CD8-positive, alpha-beta memory T cell (primary cell): ENCODE data around the gene FBRSL1. TPM values are rescaled to one million over a fixed set of nuclear protein-coding genes. Genes with fewer than 3 reads are reported as not detected.
A peak's percentile ranks its signal among the peaks of the same experiment; 100 is the strongest.

Source experiments
- CTCF ChIA-PET: fragments of 350-600 bp; sonication (Branson Sonifier 250); formaldehyde crosslinking; loops from one replicate; lab custom pipeline; 2021; ENCODE audit warnings: antibody characterized with exemption; lab: Charles Lee
- POLR2A ChIA-PET: fragments of 350-600 bp; sonication (Branson Sonifier 250); formaldehyde crosslinking; loops from one replicate; lab custom pipeline; 2021; ENCODE audit warnings: antibody characterized with exemption; lab: Charles Lee
- DNase-seq, 5 donors: peaks; one replicate each; pipeline versions ENCODE4 v3.0.0 to v3.0.0-alpha.2; 2020 to 2022; ENCODE audit warnings: mixed read lengths in 1 of 5
- H3K27ac ChIP-seq: one replicate; pipeline ENCODE4 v1.7.0; 2013; ENCODE audit warnings: low read depth, mild to moderate bottlenecking, low read length, moderate library complexity
- H3K27me3 ChIP-seq: 2 replicates; pipeline ENCODE4 v1.7.0; 2013; ENCODE audit warnings: low read length, mild to moderate bottlenecking; ENCODE audit not compliant: insufficient read depth, poor library complexity, severe bottlenecking
- H3K36me3 ChIP-seq: 2 replicates; pipeline ENCODE4 v1.7.0; 2013; ENCODE audit warnings: mild to moderate bottlenecking, low read length, moderate library complexity; ENCODE audit not compliant: insufficient read depth
- H3K4me1 ChIP-seq: 2 replicates; pipeline ENCODE4 v1.7.0; 2013; ENCODE audit warnings: mild to moderate bottlenecking, low read length, moderate library complexity; ENCODE audit not compliant: insufficient read depth
- H3K4me3 ChIP-seq: 2 replicates; pipeline ENCODE4 v1.7.0; 2013; ENCODE audit warnings: mild to moderate bottlenecking, low read length
- H3K9me3 ChIP-seq: 2 replicates; pipeline ENCODE4 v1.7.0; 2013; ENCODE audit warnings: mild to moderate bottlenecking, low read length
- H3K27ac Mint-ChIP-seq, 8 donors: one replicate each; pipeline ENCODE4 v1.8.0; 2020 to 2021; ENCODE audit warnings: mixed read lengths in 8 of 8, mild to moderate bottlenecking in 6 of 8, inconsistent platforms in 3 of 8, moderate library complexity in 3 of 8
- H3K27me3 Mint-ChIP-seq, 2 donors: one replicate each; pipeline ENCODE4 v1.8.0; 2020 to 2021; ENCODE audit warnings: mixed read lengths in 2 of 2, mild to moderate bottlenecking in 1 of 2, moderate library complexity in 1 of 2
- H3K36me3 Mint-ChIP-seq, 3 donors: one replicate each; pipeline ENCODE4 v1.8.0; 2020 to 2021; ENCODE audit warnings: mixed read lengths in 3 of 3, inconsistent platforms in 1 of 3, mild to moderate bottlenecking in 1 of 3
- H3K4me1 Mint-ChIP-seq, 3 donors: one replicate each; pipeline ENCODE4 v1.8.0; 2020 to 2021; ENCODE audit warnings: mixed read lengths in 3 of 3, inconsistent platforms in 1 of 3, mild to moderate bottlenecking in 1 of 3
- H3K4me3 Mint-ChIP-seq, 7 donors: one replicate each; pipeline ENCODE4 v1.8.0; 2020 to 2021; ENCODE audit warnings: mixed read lengths in 7 of 7, mild to moderate bottlenecking in 6 of 7, moderate library complexity in 4 of 7, inconsistent platforms in 2 of 7
- H3K9me3 Mint-ChIP-seq, 5 donors: one replicate each; pipeline ENCODE4 v1.8.0; 2020 to 2022; ENCODE audit warnings: mixed read lengths in 5 of 5, mild to moderate bottlenecking in 3 of 5, moderate library complexity in 2 of 5, inconsistent platforms in 1 of 5
- polyA plus RNA-seq: library from polyadenylated mRNA; unstranded; fragments of 300-500 nt; fragmentation: Illumina TruSeq; gene quantifications from one replicate; pipeline ENCODE4 v1.2.3, GENCODE V29; 2021
- total RNA-seq, 2 experiments: library from RNA; stranded (reverse); gene quantifications; one replicate each; pipeline ENCODE4 v1.2.3, GENCODE V29; 2021

The FBRSL1 gene
- total and polyA plus RNA-seq, 3 experiments from 2014 or later: 1.4 to 62.1 (median 58.1) TPM

DNA sequence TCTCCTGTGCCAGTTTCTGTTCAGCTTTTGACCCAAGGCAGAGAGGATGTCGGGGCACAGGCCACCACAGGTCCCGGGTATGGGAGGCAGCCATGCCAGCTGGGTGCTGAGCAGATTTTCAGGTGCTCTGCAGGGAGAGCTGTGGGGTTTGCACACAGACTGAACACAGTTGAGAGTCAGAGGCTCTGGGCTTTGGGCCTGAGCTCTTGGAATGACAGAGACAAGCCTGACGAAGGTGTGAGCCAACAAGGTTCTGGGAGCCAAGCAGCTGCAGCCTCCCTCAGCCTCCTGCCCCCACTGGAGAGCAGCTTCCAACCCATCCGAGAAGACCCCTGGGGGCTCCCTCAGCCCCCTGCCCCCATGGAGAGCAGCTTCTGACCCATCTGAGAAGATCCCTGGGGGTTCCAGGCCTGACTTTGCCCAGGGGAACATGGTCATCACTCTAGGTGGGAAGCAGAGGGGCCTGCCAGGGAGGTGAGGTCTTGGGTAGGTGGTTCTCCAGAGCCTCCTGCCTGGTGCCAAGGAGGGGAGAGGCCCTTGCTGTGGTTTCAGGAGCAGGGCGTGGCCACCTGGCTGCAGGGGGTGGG is 13.8 kb downstream of the FBRSL1 start:
- no peaks in the 10 kb centered on the region for H3K9me3 ChIP-seq
- DNase-seq: no peak
- Mint-ChIP-seq H3K9me3 (no peaks in the 10 kb centered on the region), H3K36me3 (peaks cover 0 to 9% (median 0%) of the 10 kb centered on the region in 3 donors), H3K27ac (peak overlapping the region in 2 of 8 donors; percentile 30 to 72), H3K4me3 (no peak overlapping the region), H3K27me3 (peaks cover 0 to 1% of the 10 kb centered on the region in 2 donors), H3K4me1 (peaks cover 46 to 83% (median 46%) of the 10 kb centered on the region in 3 donors)
- H3K36me3 ChIP-seq: no peaks in the 10 kb centered on the region
- no peaks in the 10 kb centered on the region for H3K27me3 ChIP-seq
- no peak overlapping the region for H3K4me3 ChIP-seq
- ChIA-PET POLR2A (interaction anchor here (0.6 kb wide), 1 partner anchor 12 kb away, joined by 3 read pairs; no protein-coding TSS in a partner anchor), CTCF (interaction anchor here (1.0 to 1.4 kb wide), 2 partner anchors 16 to 89 kb away, joined by 3 to 5 read pairs; no protein-coding TSS in a partner anchor)
- no peak overlapping the region for H3K27ac ChIP-seq
- peaks cover 59% of the 10 kb centered on the region for H3K4me1 ChIP-seq

DNA sequence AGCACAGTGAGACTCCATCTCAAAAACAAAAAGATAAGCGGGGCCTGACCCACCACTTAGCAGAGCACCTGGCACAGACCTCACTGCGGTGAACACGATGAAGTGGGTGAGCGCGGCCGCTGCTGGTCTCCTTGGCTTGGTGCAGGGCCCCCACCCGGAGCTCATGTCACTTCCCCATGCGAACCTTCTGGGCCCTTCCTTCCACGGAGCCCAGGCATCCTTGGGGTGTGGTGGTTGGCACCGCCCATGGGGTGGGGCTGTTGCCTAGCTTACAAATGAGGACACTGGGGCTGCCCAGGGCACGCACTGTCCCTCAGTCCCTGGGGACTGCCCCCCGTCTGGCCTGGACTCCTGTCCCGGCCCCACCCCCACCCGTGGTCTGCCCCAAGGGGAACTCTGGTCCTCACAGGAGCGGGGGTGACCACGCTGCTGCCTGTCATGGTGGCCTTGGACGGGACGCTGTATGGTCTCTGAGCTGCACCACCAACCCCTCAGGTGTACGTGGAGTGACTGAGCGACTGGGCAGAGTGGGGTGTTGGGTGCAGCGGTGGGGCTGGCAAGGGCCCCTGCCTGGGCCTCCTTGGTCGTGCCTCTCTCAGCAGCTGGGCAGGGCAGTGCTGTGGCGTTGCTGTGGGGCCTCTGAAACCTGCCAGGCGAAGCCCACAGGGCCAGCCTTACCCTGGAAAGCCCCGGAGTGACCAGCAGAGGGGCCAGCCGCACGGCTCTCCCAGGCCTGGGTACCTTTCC is 15.3 kb downstream of the FBRSL1 start:
- Mint-ChIP-seq H3K9me3 (no peaks in the 10 kb centered on the region), H3K4me3 (peak overlapping the region in 2 of 7 donors; percentile 44), H3K4me1 (peaks cover 40 to 68% (median 41%) of the 10 kb centered on the region in 3 donors), H3K36me3 (peaks cover 0 to 11% (median 0%) of the 10 kb centered on the region in 3 donors), H3K27ac (peak overlapping the region in 4 of 8 donors; percentile 54 to 86 (median 66)), H3K27me3 (peaks cover 0 to 1% of the 10 kb centered on the region in 2 donors)
- H3K4me3 ChIP-seq: no peak overlapping the region
- H3K4me1 ChIP-seq: peaks cover 53% of the 10 kb centered on the region
- H3K36me3 ChIP-seq: no peaks in the 10 kb centered on the region
- H3K27ac ChIP-seq: no peak overlapping the region
- CTCF ChIA-PET: interaction anchor here (0.9 kb wide), 1 partner anchor 18 kb away, joined by 3 read pairs; no protein-coding TSS in a partner anchor
- POLR2A ChIA-PET: no interaction called here
- no peaks in the 10 kb centered on the region for H3K27me3 ChIP-seq
- H3K9me3 ChIP-seq: no peaks in the 10 kb centered on the region
- DNase-seq: no peak

DNA sequence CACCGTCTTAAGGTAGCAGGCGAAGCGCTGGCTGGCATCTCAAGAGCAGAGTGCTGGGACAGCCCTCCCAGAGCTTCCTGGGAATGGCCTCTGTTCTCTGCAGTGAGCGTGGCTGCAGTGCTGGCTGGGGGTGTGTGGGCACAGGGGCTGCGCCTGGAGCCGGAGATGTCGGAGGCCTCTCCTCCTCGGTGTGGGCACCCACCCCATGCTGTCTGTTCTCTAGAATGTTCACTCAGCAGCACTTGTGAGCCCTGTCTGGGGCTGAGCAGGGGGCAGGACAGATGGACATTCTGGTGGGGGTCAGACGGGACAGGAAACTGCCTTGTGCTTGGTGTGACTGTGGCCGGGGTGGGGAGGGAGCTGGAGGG is 15.9 kb downstream of the FBRSL1 start:
- H3K27ac ChIP-seq: no peak overlapping the region
- ChIA-PET POLR2A (no interaction called here), CTCF (no interaction called here)
- H3K9me3 ChIP-seq: no peaks in the 10 kb centered on the region
- no peak overlapping the region for H3K4me3 ChIP-seq
- Mint-ChIP-seq H3K27ac (peak overlapping the region in 6 of 8 donors; percentile 29 to 88 (median 80)), H3K36me3 (peaks cover 0 to 13% (median 0%) of the 10 kb centered on the region in 3 donors), H3K9me3 (no peaks in the 10 kb centered on the region), H3K4me3 (peak overlapping the region in 1 of 7 donors; percentile 8), H3K27me3 (peaks cover 0 to 1% of the 10 kb centered on the region in 2 donors), H3K4me1 (peaks cover 36 to 67% (median 36%) of the 10 kb centered on the region in 3 donors)
- DNase-seq: no peak
- peaks cover 51% of the 10 kb centered on the region for H3K4me1 ChIP-seq
- no peaks in the 10 kb centered on the region for H3K27me3 ChIP-seq
- H3K36me3 ChIP-seq: no peaks in the 10 kb centered on the region

DNA sequence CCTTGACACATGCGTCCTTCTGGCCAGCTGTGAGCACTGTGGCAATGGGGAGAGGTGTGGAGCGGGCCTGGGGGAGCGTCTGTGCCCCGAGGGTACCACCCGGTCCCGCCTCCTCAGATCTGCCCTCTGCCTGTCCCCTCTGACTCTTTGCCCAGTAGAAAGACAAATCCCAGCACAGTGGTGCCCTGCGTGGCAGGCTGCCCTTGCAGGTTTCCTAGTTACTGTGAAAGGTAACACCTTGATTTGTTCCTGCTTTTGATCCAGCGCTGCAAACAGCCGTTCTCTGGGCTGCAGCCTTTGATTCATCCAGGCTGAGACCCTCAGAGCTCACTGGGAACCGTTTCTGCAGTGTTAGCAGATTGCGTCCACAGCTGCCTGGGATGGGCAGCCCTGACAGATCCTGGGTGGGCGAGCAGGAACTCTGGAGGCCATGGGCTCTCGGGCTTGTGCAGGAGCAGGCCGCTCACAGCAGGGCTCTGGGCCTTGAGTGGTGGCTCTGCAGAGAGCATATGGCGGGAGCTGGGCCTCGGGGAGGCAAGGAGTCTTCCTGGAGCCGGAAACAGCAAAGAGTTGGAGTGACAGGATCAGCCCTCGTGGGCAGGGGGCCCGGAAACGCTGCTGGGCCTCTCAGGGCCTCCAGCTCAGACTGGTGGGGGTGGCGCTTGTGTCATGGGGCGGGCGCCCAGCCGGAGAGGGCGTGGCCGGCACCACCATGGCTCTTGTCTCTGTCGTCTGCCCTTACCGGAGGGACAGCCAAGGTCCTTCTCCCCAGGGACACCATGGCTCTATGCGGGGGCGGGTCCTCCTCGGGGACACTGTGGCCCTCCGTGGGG is 16.6 kb downstream of the FBRSL1 start:
- POLR2A ChIA-PET: interaction anchor here (0.6 kb wide), 1 partner anchor 560 kb away, joined by 3 read pairs; no protein-coding TSS in a partner anchor
- Mint-ChIP-seq H3K9me3 (no peaks in the 10 kb centered on the region), H3K27me3 (peaks cover 0 to 1% of the 10 kb centered on the region in 2 donors), H3K36me3 (peaks cover 0 to 17% (median 0%) of the 10 kb centered on the region in 3 donors), H3K27ac (peak overlapping the region; percentile 35 to 88 (median 74)), H3K4me3 (peak overlapping the region in 6 of 7 donors; percentile 8 to 79 (median 50)), H3K4me1 (peaks cover 36 to 61% (median 36%) of the 10 kb centered on the region in 3 donors)
- Histone ChIP-seq H3K4me3 (peak overlapping the region; percentile 43), H3K27me3 (no peaks in the 10 kb centered on the region), H3K4me1 (peaks cover 44% of the 10 kb centered on the region), H3K36me3 (no peaks in the 10 kb centered on the region), H3K27ac (no peak overlapping the region), H3K9me3 (no peaks in the 10 kb centered on the region)
- peak; percentile 24 to 68 (median 46) for DNase-seq
- CTCF ChIA-PET: interaction anchor here (1.0 kb wide), 1 partner anchor 17 kb away, joined by 5 read pairs; no protein-coding TSS in a partner anchor

DNA sequence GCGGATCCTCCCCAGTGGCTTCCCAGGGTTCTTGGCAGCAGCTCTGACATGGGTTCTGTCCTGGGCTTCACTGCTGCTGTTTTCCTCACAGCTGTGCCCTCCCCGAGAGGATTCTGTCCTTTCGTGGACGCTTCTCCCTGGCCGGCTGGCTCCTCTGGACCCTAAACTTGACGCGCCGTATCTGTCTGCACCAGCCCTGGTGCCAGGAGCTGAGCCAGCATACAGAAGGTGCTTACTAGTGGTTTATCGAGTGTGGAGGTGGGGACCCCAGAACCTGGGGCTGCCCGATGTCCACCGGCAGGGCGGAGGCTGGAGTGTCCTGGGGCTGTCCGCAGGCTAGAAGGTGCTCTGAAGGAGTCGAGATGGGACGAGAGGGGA is 17.2 kb downstream of the FBRSL1 start:
- H3K4me1 ChIP-seq: peaks cover 38% of the 10 kb centered on the region
- Mint-ChIP-seq H3K27ac (peak overlapping the region in 4 of 8 donors; percentile 70 to 85 (median 74)), H3K9me3 (no peaks in the 10 kb centered on the region), H3K4me3 (peak overlapping the region in 3 of 7 donors; percentile 15 to 53 (median 51)), H3K27me3 (peaks cover 0 to 1% of the 10 kb centered on the region in 2 donors), H3K4me1 (peaks cover 30 to 55% (median 33%) of the 10 kb centered on the region in 3 donors), H3K36me3 (peaks cover 0 to 21% (median 0%) of the 10 kb centered on the region in 3 donors)
- no peaks in the 10 kb centered on the region for H3K27me3 ChIP-seq
- no peaks in the 10 kb centered on the region for H3K36me3 ChIP-seq
- peak overlapping the region; percentile 30 for H3K4me3 ChIP-seq
- no peaks in the 10 kb centered on the region for H3K9me3 ChIP-seq
- ChIA-PET CTCF (interaction anchor here (1.0 kb wide), 1 partner anchor 16 kb away, joined by 5 read pairs; no protein-coding TSS in a partner anchor), POLR2A (no interaction called here)
- no peak for DNase-seq
- H3K27ac ChIP-seq: no peak overlapping the region

DNA sequence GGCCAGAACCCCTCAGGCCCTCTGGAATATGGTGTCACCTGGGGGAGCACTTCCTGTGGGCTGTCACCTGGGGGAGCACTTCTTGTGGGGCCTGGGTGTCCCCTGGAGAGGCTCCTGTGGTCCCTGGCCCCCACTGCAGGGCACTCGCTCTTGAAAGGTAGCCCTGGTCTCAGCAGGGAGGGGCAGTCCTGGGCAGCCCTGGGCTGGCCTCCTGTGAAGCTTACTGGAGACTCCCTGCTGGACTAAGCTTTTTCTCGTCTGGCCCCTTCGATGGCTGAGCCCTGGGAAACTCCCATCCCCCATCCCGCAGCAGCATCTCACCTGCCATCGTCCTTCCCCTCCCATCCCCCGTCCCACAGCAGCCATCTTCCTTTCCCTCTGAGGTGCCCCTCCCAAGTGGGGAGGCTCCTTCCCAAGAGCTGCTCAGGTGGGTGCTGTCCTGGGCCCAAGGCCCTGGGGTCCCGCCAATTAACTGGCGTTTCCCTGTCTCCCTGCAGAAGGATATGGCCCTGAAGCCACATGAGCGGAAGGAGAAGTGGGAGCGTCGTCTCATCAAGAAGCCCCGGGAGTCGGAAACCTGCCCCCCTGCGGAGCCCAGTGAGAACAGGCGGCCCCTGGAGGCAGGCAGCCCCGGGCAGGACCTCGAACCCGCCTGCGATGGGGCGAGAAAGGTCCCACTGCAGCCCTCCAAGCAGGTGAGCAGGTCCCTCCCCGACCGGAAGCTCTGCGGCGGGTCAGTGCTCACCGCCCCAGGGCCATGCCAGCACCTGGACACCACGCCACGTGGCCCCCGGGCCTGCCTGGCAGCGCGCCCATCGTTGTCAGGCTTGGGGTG is 17.9 kb downstream of the FBRSL1 start:
- Histone ChIP-seq H3K9me3 (no peaks in the 10 kb centered on the region), H3K4me1 (peaks cover 35% of the 10 kb centered on the region), H3K27ac (no peak overlapping the region), H3K36me3 (no peaks in the 10 kb centered on the region), H3K27me3 (no peaks in the 10 kb centered on the region), H3K4me3 (no peak overlapping the region)
- CTCF ChIA-PET: no interaction called here
- POLR2A ChIA-PET: no interaction called here
- Mint-ChIP-seq H3K4me1 (peaks cover 30 to 50% (median 33%) of the 10 kb centered on the region in 3 donors), H3K36me3 (peaks cover 0 to 24% (median 0%) of the 10 kb centered on the region in 3 donors), H3K4me3 (peak overlapping the region in 1 of 7 donors; percentile 76), H3K9me3 (no peaks in the 10 kb centered on the region), H3K27ac (peak overlapping the region in 2 of 8 donors; percentile 71 to 73), H3K27me3 (peaks cover 0 to 1% of the 10 kb centered on the region in 2 donors)
- DNase-seq: no peak

DNA sequence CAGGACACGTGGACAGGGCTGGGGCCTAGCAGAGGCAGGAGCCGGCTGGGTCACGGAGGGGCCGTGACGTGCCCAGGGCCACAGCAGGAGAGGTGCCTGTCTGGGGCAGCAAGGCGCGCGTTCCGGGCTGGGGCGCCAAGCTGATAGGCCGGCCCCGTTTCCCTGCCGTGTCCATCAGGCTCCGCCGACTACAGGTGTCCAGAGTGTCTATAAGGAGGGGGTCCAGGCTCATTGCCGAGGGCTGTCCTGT is 18.5 kb downstream of the FBRSL1 start:
- CTCF ChIA-PET: no interaction called here
- Mint-ChIP-seq H3K4me1 (peaks cover 26 to 48% (median 30%) of the 10 kb centered on the region in 3 donors), H3K27ac (no peak overlapping the region), H3K9me3 (no peaks in the 10 kb centered on the region), H3K27me3 (peaks cover 0 to 1% of the 10 kb centered on the region in 2 donors), H3K36me3 (peaks cover 0 to 29% (median 0%) of the 10 kb centered on the region in 3 donors), H3K4me3 (no peak overlapping the region)
- Histone ChIP-seq H3K27me3 (no peaks in the 10 kb centered on the region), H3K4me1 (peaks cover 29% of the 10 kb centered on the region), H3K9me3 (no peaks in the 10 kb centered on the region), H3K27ac (no peak overlapping the region), H3K36me3 (no peaks in the 10 kb centered on the region), H3K4me3 (no peak overlapping the region)
- POLR2A ChIA-PET: no interaction called here
- no peak for DNase-seq
